ENCODE data around the gene CHD2. TPM values are rescaled to one million over a fixed set of nuclear protein-coding genes. Genes with fewer than 3 reads are reported as not detected.

Gene CHD2
- 49.5 and 118 TPM in 2 replicates for total RNA-seq
- polyA plus RNA-seq, result 60.8 and 90.6 TPM in 2 replicates

DNA sequence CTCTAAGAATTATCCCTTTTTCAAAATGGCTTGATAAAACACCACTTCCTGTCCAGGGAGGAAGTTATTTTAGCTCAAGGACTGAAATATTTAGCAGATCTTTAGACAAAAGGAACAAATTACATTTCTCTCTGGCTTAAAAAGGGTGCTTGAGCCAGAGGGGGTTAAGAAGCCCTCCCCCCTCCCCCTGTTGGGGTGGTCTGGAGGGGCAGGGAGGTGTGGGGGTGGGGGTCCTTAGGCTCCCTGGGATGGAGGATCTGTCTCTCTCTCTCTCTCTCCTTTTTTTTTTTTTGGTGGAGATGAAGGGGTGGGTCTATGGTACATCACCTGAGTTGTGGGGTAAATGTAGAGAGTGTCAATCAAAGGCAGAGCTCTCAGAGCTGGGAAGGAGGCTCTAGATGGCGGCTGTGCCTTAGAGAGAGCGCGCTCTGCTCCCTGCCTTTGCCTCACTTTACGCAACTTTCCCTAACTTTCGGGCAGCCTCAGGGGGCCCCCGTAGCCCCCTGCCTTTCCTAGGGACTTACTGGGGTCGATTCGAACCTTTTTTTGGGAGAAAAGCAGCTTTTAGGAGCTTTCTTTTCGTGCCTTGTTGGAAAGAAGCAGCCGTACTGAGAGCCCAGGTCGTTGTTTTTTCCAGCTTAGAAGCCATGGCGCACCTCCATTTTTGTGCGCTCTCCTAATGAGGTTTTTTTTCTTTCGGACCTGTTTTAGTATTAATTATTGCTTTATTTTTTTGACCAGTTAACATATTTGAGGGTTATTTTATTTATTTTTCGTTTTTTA lies at the start of gene CHD2:
Gene CHD2 (plus strand): TSS at position 377 of the 783 bp plus-strand sequence. CDS start 914 bp downstream, outside the sequence.
- Histone ChIP-seq H3K27me3 (no peaks in the 10 kb centered on the region), H3K27ac (peak within 1 kb of the TSS; percentile 98), H3K36me3 (peaks cover 31% of the 10 kb centered on the region), H3K4me3 (peak within 1 kb of the TSS; percentile 95), H3K9me3 (ENCODE audit: low read depth) (no peaks in the 10 kb centered on the region), H3K4me1 (ENCODE audit: low read depth) (peaks cover 13% of the 10 kb centered on the region)
- TF ChIP-seq, protein P1, sequence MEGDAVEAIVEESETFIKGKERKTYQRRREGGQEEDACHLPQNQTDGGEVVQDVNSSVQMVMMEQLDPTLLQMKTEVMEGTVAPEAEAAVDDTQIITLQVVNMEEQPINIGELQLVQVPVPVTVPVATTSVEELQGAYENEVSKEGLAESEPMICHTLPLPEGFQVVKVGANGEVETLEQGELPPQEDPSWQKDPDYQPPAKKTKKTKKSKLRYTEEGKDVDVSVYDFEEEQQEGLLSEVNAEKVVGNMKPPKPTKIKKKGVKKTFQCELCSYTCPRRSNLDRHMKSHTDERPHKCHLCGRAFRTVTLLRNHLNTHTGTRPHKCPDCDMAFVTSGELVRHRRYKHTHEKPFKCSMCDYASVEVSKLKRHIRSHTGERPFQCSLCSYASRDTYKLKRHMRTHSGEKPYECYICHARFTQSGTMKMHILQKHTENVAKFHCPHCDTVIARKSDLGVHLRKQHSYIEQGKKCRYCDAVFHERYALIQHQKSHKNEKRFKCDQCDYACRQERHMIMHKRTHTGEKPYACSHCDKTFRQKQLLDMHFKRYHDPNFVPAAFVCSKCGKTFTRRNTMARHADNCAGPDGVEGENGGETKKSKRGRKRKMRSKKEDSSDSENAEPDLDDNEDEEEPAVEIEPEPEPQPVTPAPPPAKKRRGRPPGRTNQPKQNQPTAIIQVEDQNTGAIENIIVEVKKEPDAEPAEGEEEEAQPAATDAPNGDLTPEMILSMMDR (IDR thresholded peaks at IDR 0.05; ENCODE audit: low read depth, low read length), result no peak
- DNase-seq (ENCODE audit: low read depth in 1 of 2, low spot score in 1 of 2), result peak; percentile 87 to 88

DNA sequence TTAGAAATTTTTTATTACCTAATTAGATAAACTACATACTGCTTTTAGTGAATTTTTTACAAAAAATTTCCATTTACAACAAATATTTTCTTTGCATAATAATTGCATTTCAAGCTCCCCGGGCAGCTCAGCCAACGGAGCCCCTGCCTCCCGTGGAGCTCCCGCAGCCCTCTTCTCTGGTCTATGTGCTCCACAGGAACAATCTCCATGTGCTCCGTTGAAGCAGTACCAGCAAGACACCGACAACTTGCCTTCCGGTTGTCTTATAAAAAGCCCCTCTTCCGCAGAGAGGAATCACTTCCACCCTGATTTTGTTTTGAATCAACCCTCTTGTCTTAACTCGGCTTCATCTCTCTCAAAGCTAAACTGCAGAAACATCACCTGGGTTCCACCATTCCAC lies 46.9 kb upstream of the CHD2 start:
- H3K4me1 ChIP-seq (ENCODE audit: low read depth), result no peaks in the 10 kb centered on the region
- no peaks in the 10 kb centered on the region for H3K9me3 ChIP-seq (ENCODE audit: low read depth)
- no peak for DNase-seq (ENCODE audit: low read depth in 1 of 2, low spot score in 1 of 2)
- no peak overlapping the region for H3K4me3 ChIP-seq
- no peaks in the 10 kb centered on the region for H3K27me3 ChIP-seq
- H3K36me3 ChIP-seq, result no peaks in the 10 kb centered on the region
- H3K27ac ChIP-seq, result no peak overlapping the region
- TF ChIP-seq, protein P1 (IDR thresholded peaks at IDR 0.05; ENCODE audit: low read depth, low read length), result no peak

DNA sequence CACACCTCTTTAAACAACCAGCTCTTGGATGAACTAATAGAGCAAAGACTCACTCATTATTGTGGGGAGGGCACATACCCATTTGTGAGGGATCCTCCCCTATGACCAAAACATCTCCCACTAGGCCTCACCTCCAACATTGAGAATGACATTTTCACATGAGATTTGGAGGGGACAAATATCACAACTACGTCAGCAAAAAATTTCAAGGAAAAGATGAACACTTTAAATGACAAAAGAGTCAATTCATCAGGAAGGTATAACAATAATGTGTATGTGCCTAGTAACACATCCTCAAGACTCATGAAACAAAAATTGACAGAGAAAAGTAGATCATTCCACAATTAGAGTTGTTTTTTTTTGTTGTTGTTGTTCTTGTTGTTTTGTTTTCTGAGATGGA lies 38.4 kb upstream of the CHD2 start:
- Histone ChIP-seq H3K27me3 (no peaks in the 10 kb centered on the region), H3K27ac (no peak overlapping the region), H3K4me3 (no peak overlapping the region), H3K9me3 (ENCODE audit: low read depth) (no peaks in the 10 kb centered on the region), H3K36me3 (no peaks in the 10 kb centered on the region), H3K4me1 (ENCODE audit: low read depth) (no peaks in the 10 kb centered on the region)
- DNase-seq (ENCODE audit: low read depth in 1 of 2, low spot score in 1 of 2), result no peak
- TF ChIP-seq, protein P1 (IDR thresholded peaks at IDR 0.05; ENCODE audit: low read depth, low read length), result no peak

DNA sequence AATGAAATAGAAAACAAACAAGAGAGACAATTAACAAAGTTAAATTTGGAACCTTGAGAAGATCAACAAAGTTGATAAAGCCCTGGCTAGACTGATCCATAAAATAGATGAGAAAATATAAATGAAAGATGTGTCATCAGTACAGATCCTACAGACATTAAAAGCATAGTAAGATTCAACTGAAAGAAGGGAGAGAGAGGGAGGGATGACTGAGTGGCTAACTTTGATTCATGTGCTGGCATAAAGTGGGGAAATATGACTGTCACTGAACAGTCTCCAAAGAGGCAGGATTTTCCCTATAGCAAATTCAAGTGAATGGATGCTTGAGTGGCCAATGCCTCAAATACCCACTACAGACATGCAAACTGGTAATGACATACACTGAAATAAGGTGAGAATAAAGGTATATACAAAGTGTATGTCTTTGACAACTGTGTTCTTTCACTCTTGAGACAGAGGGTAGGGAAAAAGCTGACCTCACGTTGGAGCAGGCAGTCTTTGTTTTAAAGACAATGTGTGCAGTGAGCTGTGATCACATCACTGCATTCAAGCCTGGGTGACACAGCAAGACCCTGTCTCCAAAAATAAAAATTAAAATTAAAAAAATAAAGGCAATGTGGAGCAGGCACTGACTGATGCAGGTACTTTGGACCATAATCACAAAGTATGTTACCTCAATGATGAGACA lies 35.9 kb upstream of the CHD2 start:
- H3K4me1 ChIP-seq (ENCODE audit: low read depth), result peaks cover under 1% of the 10 kb centered on the region
- no peak overlapping the region for H3K4me3 ChIP-seq
- no peak for DNase-seq (ENCODE audit: low read depth in 1 of 2, low spot score in 1 of 2)
- no peaks in the 10 kb centered on the region for H3K9me3 ChIP-seq (ENCODE audit: low read depth)
- H3K27ac ChIP-seq, result no peak overlapping the region
- H3K36me3 ChIP-seq, result no peaks in the 10 kb centered on the region
- TF ChIP-seq, protein P1 (IDR thresholded peaks at IDR 0.05; ENCODE audit: low read depth, low read length), result no peak
- no peaks in the 10 kb centered on the region for H3K27me3 ChIP-seq

DNA sequence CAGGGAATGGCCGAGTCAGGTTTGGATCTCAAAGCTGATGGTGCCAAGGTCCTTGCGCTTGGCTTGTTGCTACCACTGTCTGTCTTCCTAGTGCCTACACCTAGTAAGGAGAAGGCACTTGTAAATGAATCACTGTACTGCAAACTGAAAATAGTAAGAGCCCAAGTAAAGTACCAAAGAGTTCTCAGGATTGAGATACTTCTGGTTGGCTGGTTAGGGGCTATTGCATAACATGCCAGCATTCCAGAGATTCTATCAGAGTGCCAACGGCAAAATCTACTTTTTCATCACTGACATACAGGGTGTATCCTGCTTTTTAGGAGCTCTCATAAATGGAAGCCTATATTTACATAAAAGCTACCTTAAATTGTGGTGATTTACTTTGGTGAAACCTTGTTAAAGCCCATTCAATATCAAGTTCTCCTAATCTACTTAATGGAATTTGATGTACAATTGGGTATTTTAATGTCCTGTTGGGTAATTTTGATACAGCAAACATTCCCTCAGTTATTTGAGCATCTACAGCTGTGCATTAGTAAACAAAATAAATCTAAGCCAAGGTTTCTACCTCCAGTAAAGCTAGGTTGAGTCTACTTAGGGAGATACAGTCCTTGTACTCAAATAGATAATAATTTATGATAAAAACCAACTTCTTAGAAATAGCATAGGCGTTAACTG lies 30.7 kb upstream of the CHD2 start:
- DNase-seq (ENCODE audit: low read depth in 1 of 2, low spot score in 1 of 2), result peak in 1 of 2 donors; percentile 62
- no peaks in the 10 kb centered on the region for H3K27me3 ChIP-seq

More for the DNA sequence above, 30.7 kb upstream of the CHD2 start:
- Histone ChIP-seq H3K4me1 (ENCODE audit: low read depth) (peaks cover 12% of the 10 kb centered on the region), H3K4me3 (no peak overlapping the region), H3K36me3 (no peaks in the 10 kb centered on the region), H3K27ac (peak overlapping the region; percentile 18), H3K9me3 (ENCODE audit: low read depth) (no peaks in the 10 kb centered on the region)
- TF ChIP-seq, protein P1 (IDR thresholded peaks at IDR 0.05; ENCODE audit: low read depth, low read length), result no peak
